ENCODE results near the gene PARP6. TPM values are rescaled to one million over a fixed set of nuclear protein-coding genes. Genes with fewer than 3 reads are reported as not detected.

PARP6 gene
- polyA plus RNA-seq, 3 donors, result 12.9 to 165 (median 13.5) TPM

GRCh38 chr15:72217216-72217615 is 55.1 kb downstream of the PARP6 start:
- Histone ChIP-seq H3K36me3 (replicated peaks in 1 of 2; ENCODE audit: control insufficient read depth in 1 of 2, insufficient read depth in 2 of 2, low read length in 2 of 2) (peaks cover 77 to 96% of the 10 kb centered on the region in 2 donors), H3K9me3 (replicated peaks in 1 of 2; ENCODE audit: control insufficient read depth in 1 of 2, insufficient read depth in 1 of 2, low read length in 2 of 2) (no peaks in the 10 kb centered on the region), H4K20me1 (ENCODE audit: insufficient read depth, low read length) (peaks cover 100% of the 10 kb centered on the region), H3K27ac (ENCODE audit: low read depth in 1 of 2, low read length in 2 of 2) (peak overlapping the region in 1 of 2 donors; percentile 54), H2AFZ (ENCODE audit: insufficient read depth, low read depth, low read length, poor library complexity, severe bottlenecking) (no peak overlapping the region), H3K79me2 (ENCODE audit: insufficient read depth, low read length) (peaks cover 99% of the 10 kb centered on the region), H3K4me3 (replicated peaks in 1 of 3; ENCODE audit: low read depth in 2 of 3, low read length in 3 of 3) (no peak overlapping the region), H3K4me1 (ENCODE audit: control insufficient read depth in 1 of 2, insufficient read depth in 2 of 2, low read length in 2 of 2) (peaks cover 22 to 28% of the 10 kb centered on the region in 2 donors), H3K27me3 (ENCODE audit: control insufficient read depth in 2 of 2, insufficient read depth in 2 of 2, low read length in 2 of 2) (no peaks in the 10 kb centered on the region), H3K4me2 (replicated peaks; ENCODE audit: extremely low read depth, low read length, poor library complexity, severe bottlenecking) (no peak overlapping the region), H3K9ac (ENCODE audit: insufficient read depth, low read length, poor library complexity, severe bottlenecking) (no peak overlapping the region)
- intact Hi-C loops (cut with micrococcal nuclease), result loop anchor here in 1 of 2 donors (5.0 kb wide), 1 partner anchor 40 kb away; no protein-coding TSS in a partner anchor
- H3K27me3 Mint-ChIP-seq (ENCODE audit: low read depth in 3 of 3), result no peaks in the 10 kb centered on the region
- H3K36me3 Mint-ChIP-seq, result peaks cover 71 to 96% of the 10 kb centered on the region in 2 donors
- H3K9me3 Mint-ChIP-seq, result no peaks in the 10 kb centered on the region
- no peak for TF ChIP-seq CTCF (IDR thresholded peaks at IDR 0.05)
- H3K27ac Mint-ChIP-seq, result peak overlapping the region in 5 of 7 donors; percentile 46 to 90 (median 74)
- DNase-seq, result no peak
- 80% methylated on average over 1 of the region's 4 CpGs for WGBS (ENCODE audit: insufficient coverage)
- peaks cover 22% of the 10 kb centered on the region for H3K4me1 Mint-ChIP-seq
- H3K4me3 Mint-ChIP-seq, result no peak overlapping the region

DNA sequence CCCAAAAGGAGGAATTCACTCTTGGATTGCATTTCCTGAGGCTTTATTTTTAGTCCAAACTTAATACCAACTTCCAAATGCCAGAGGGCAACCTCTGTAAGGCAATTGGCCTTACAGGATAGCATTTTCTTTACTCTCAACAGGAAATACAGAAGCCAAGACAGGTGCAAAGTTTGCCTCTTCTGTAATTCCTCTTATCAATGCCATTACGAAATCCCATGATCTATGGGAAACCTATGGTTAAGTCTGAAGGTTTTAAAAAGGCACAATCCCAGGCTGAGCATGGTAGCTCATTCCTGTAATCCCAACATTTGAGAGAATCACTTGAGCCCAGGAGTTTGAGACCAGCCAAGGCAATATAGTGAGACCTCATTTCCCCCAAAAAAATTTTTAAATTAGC is 56.3 kb downstream of the PARP6 start:
- Histone ChIP-seq H4K20me1 (ENCODE audit: insufficient read depth, low read length) (peaks cover 100% of the 10 kb centered on the region), H3K27me3 (ENCODE audit: control insufficient read depth in 2 of 2, insufficient read depth in 2 of 2, low read length in 2 of 2) (no peaks in the 10 kb centered on the region), H3K9ac (ENCODE audit: insufficient read depth, low read length, poor library complexity, severe bottlenecking) (no peak overlapping the region), H3K4me1 (ENCODE audit: control insufficient read depth in 1 of 2, insufficient read depth in 2 of 2, low read length in 2 of 2) (peaks cover 11 to 16% of the 10 kb centered on the region in 2 donors), H2AFZ (ENCODE audit: insufficient read depth, low read depth, low read length, poor library complexity, severe bottlenecking) (no peak overlapping the region), H3K36me3 (replicated peaks in 1 of 2; ENCODE audit: control insufficient read depth in 1 of 2, insufficient read depth in 2 of 2, low read length in 2 of 2) (peaks cover 88 to 100% of the 10 kb centered on the region in 2 donors), H3K4me2 (replicated peaks; ENCODE audit: extremely low read depth, low read length, poor library complexity, severe bottlenecking) (no peak overlapping the region), H3K79me2 (ENCODE audit: insufficient read depth, low read length) (peaks cover 99% of the 10 kb centered on the region), H3K27ac (ENCODE audit: low read depth in 1 of 2, low read length in 2 of 2) (peak overlapping the region in 1 of 2 donors; percentile 54), H3K4me3 (replicated peaks in 1 of 3; ENCODE audit: low read depth in 2 of 3, low read length in 3 of 3) (no peak overlapping the region), H3K9me3 (replicated peaks in 1 of 2; ENCODE audit: control insufficient read depth in 1 of 2, insufficient read depth in 1 of 2, low read length in 2 of 2) (no peaks in the 10 kb centered on the region)
- TF ChIP-seq CTCF (IDR thresholded peaks at IDR 0.05), result no peak
- no CpG with 5 or more reads among the region's 1 CpG for WGBS (ENCODE audit: insufficient coverage)
- peaks cover 11% of the 10 kb centered on the region for H3K4me1 Mint-ChIP-seq
- peak overlapping the region in 1 of 7 donors; percentile 74 for H3K27ac Mint-ChIP-seq
- DNase-seq, result no peak
- intact Hi-C loops (cut with micrococcal nuclease), result loop anchor here in 1 of 2 donors (5.0 kb wide), 1 partner anchor 41 kb away; no protein-coding TSS in a partner anchor
- H3K4me3 Mint-ChIP-seq, result no peak overlapping the region
- no peaks in the 10 kb centered on the region for H3K9me3 Mint-ChIP-seq
- H3K36me3 Mint-ChIP-seq, result peaks cover 76 to 97% of the 10 kb centered on the region in 2 donors
- no peaks in the 10 kb centered on the region for H3K27me3 Mint-ChIP-seq (ENCODE audit: low read depth in 3 of 3)

All from CD14-positive monocyte (primary cell).